ENCODE results near the gene PEMT. TPM values are rescaled to one million over a fixed set of nuclear protein-coding genes. Genes with fewer than 3 reads are reported as not detected.
"Not testable (repeated sequence)": the region's sequence is repeated elsewhere in the genome, so short reads cannot be mapped to it uniquely, and the experiment has no call there.

The PEMT gene
- total RNA-seq, 1 experiment from 2014 or later = 69.8 TPM

DNA sequence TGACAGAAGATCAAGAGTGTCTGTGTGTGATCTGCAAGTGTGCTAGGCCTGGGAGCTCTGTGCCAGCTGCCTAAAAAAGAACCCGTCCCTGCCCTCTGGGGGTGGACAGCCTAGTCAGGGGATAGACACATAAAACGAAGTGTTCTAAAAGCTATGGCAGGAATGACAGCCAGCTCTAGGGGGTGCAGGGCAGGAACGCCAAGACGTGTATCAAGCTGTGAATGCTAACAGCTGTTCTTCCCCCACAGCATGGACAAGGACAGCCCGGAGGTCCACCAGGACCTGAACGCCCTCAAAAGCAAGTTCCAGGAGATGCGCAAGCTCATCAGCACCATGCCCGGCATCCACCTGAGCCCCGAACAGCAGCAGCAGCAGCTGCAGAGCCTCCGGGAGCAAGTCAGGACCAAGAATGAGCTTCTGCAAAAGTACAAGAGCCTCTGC lies 100.5 kb downstream of the PEMT start:
- DNase-seq = no peak
- no peaks in the 10 kb centered on the region for H3K27me3 ChIP-seq (ENCODE audit: low read length)
- 0 out of 2 replicates have a peak, but pooled peaks cover 10% of the 10 kb centered on the region for H4K20me1 ChIP-seq (ENCODE audit: insufficient read depth, low read depth, low read length)
- H3K36me3 ChIP-seq (ENCODE audit: insufficient read depth, low read length) = peaks cover 3% of the 10 kb centered on the region; the same call in 1 of the 2 replicates
- no peak overlapping the region for H2AFZ ChIP-seq (ENCODE audit: low read length)
- H3K4me1 ChIP-seq (ENCODE audit: low read length) = no peaks in the 10 kb centered on the region
- no peaks in the 10 kb centered on the region for H3K9me2 ChIP-seq (replicated peaks; ENCODE audit: insufficient read depth, low read length)
- no peaks in the 10 kb centered on the region for H3K9me3 ChIP-seq (ENCODE audit: low read length)
- no peak overlapping the region for H3K27ac ChIP-seq (ENCODE audit: low read length)
- no peak overlapping the region for H3K4me2 ChIP-seq (ENCODE audit: low read depth, low read length, poor library complexity, severe bottlenecking)
- H3K79me2 ChIP-seq (ENCODE audit: low read length) = peaks cover 24% of the 10 kb centered on the region
- H3K9ac ChIP-seq (ENCODE audit: low read length) = no peak overlapping the region
- no peak overlapping the region for H3K4me3 ChIP-seq (ENCODE audit: low read length)

DNA sequence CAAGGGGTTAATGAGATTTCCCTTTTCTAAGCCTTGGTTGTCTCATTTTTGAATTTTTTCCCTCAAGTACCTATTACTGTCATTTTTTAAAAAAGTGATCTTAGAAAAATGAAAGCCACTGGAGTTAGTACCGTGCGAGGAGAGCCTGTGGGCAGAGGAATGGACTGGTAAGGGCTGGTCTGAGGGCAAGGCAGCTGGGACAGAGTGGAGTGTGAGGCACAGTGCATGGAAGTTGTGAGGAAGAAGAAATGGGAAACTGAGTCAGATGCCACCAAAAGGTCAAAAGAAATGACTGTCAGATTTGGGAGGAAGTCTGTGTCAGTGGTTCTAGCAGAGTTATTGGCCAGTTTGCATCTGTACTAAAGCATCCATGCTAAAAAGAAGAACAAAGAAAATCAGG lies 103.5 kb downstream of the PEMT start:
- H3K9me3 ChIP-seq (ENCODE audit: low read length) = no peaks in the 10 kb centered on the region

DNA sequence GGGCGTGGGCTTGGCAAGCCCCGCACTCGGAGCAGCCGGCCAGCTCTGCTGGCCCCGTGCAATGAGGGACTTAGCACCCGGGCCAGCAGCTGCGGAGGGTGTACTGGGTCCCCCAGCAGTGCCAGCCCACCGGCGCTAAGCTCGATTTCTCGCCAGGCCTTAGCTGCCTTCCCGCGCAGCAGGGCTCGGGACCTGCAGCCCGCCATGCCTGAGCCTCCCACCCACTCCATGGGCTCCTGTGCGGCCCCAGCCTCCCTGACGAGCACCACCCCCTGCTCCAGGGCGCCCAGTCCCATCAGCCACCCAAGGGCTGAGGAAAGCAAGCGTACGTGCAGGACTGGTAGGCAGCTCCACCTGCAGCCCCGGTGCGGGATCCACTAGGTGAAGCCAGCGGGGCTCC lies 105.1 kb downstream of the PEMT start:
- H3K27ac ChIP-seq (ENCODE audit: low read length); H3K9me3 ChIP-seq (ENCODE audit: low read length); DNase-seq; H3K9ac ChIP-seq (ENCODE audit: low read length); H3K4me3 ChIP-seq (ENCODE audit: low read length); H3K4me2 ChIP-seq (ENCODE audit: low read depth, low read length, poor library complexity, severe bottlenecking); H3K9me2 ChIP-seq (replicated peaks; ENCODE audit: insufficient read depth, low read length); H3K27me3 ChIP-seq (ENCODE audit: low read length); H2AFZ ChIP-seq (ENCODE audit: low read length); H3K4me1 ChIP-seq (ENCODE audit: low read length): not testable (repeated sequence)
- Histone ChIP-seq H4K20me1 (ENCODE audit: insufficient read depth, low read depth, low read length) (peaks cover 14% of the 10 kb centered on the region; the same call in 1 of the 2 replicates), H3K79me2 (ENCODE audit: low read length) (peaks cover 69% of the 10 kb centered on the region), H3K36me3 (ENCODE audit: insufficient read depth, low read length) (peaks cover 10% of the 10 kb centered on the region; the same call in 1 of the 2 replicates)

More for the DNA sequence above, 103.5 kb downstream of the PEMT start:
- H3K4me1 ChIP-seq (ENCODE audit: low read length) = no peaks in the 10 kb centered on the region
- no peaks in the 10 kb centered on the region for H3K27me3 ChIP-seq (ENCODE audit: low read length)
- no peaks in the 10 kb centered on the region for H3K9me2 ChIP-seq (replicated peaks; ENCODE audit: insufficient read depth, low read length)
- no peak overlapping the region for H3K4me3 ChIP-seq (ENCODE audit: low read length)
- H3K36me3 ChIP-seq (ENCODE audit: insufficient read depth, low read length) = peaks cover 3% of the 10 kb centered on the region; the same call in 1 of the 2 replicates
- no peak for DNase-seq
- no peak overlapping the region for H3K4me2 ChIP-seq (ENCODE audit: low read depth, low read length, poor library complexity, severe bottlenecking)
- peaks cover 53% of the 10 kb centered on the region for H3K79me2 ChIP-seq (ENCODE audit: low read length)
- no peak overlapping the region for H3K27ac ChIP-seq (ENCODE audit: low read length)
- no peak overlapping the region for H3K9ac ChIP-seq (ENCODE audit: low read length)
- H4K20me1 ChIP-seq (ENCODE audit: insufficient read depth, low read depth, low read length) = peaks cover 14% of the 10 kb centered on the region; the same call in 1 of the 2 replicates
- no peak overlapping the region for H2AFZ ChIP-seq (ENCODE audit: low read length)

DNA sequence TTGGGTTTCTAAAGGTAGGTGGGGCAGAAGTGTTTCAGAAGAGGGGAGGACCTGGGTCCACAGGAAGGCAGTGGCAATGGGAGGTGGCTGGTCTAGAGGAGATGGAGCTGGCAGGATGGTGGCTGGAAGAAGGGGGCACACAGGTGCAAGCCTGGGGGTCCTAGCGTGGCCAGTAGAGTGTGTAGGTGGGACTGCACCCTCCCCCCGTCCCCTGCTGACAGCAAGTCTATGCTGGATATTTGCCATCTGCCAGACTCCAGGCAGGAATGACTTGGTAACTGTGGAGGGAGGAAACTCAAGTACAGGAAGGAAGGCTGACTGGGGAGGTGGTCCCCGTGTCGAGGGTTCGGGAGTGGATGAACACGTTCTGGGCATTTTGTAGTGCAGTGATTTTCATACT lies 106.1 kb downstream of the PEMT start:
- Histone ChIP-seq H3K36me3 (ENCODE audit: insufficient read depth, low read length) (peaks cover 14% of the 10 kb centered on the region; the same call in 1 of the 2 replicates), H3K27me3 (ENCODE audit: low read length) (no peaks in the 10 kb centered on the region), H3K9ac (ENCODE audit: low read length) (no peak overlapping the region), H3K27ac (ENCODE audit: low read length) (no peak overlapping the region), H3K4me2 (ENCODE audit: low read depth, low read length, poor library complexity, severe bottlenecking) (no peak overlapping the region), H3K4me3 (ENCODE audit: low read length) (no peak overlapping the region), H2AFZ (ENCODE audit: low read length) (no peak overlapping the region), H3K9me2 (replicated peaks; ENCODE audit: insufficient read depth, low read length) (no peaks in the 10 kb centered on the region), H3K4me1 (ENCODE audit: low read length) (peaks cover 8% of the 10 kb centered on the region), H3K79me2 (ENCODE audit: low read length) (peaks cover 73% of the 10 kb centered on the region), H3K9me3 (ENCODE audit: low read length) (no peaks in the 10 kb centered on the region), H4K20me1 (ENCODE audit: insufficient read depth, low read depth, low read length) (peaks cover 10% of the 10 kb centered on the region; the same call in 1 of the 2 replicates)
- DNase-seq = no peak

DNA sequence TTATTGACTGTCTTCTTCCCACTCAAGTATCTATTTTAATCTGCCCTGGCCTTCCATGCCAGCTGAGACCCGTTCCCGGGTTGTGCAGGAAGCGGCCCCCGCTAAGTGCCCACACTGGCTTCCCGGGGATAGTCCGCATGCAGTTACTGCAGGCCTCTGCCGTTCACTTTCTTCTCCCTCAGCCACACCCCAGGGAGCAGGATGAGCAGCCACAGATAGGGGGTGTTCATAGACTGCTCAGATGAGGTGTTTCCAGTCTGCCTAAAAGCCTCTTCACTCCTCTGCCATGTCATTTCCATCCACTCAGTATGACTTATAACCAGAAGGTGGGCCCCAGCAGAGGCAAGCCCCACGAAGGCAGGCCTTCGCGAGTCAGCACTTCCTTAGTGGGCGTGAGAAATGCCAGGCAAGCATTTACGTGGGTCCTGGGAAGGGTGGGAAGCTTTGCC lies 107.0 kb downstream of the PEMT start:
- Histone ChIP-seq H3K27ac (ENCODE audit: low read length) (no peak overlapping the region), H3K79me2 (ENCODE audit: low read length) (peaks cover 80% of the 10 kb centered on the region), H3K4me1 (ENCODE audit: low read length) (peaks cover 17% of the 10 kb centered on the region), H4K20me1 (ENCODE audit: insufficient read depth, low read depth, low read length) (peaks cover 6% of the 10 kb centered on the region; the same call in 1 of the 2 replicates), H3K27me3 (ENCODE audit: low read length) (no peaks in the 10 kb centered on the region), H3K4me2 (ENCODE audit: low read depth, low read length, poor library complexity, severe bottlenecking) (no peak overlapping the region), H3K9me2 (replicated peaks; ENCODE audit: insufficient read depth, low read length) (no peaks in the 10 kb centered on the region), H3K4me3 (ENCODE audit: low read length) (no peak overlapping the region), H3K36me3 (ENCODE audit: insufficient read depth, low read length) (peaks cover 15% of the 10 kb centered on the region; the same call in 1 of the 2 replicates), H3K9me3 (ENCODE audit: low read length) (no peaks in the 10 kb centered on the region), H3K9ac (ENCODE audit: low read length) (no peak overlapping the region), H2AFZ (ENCODE audit: low read length) (no peak overlapping the region)
- no peak for DNase-seq

DNA sequence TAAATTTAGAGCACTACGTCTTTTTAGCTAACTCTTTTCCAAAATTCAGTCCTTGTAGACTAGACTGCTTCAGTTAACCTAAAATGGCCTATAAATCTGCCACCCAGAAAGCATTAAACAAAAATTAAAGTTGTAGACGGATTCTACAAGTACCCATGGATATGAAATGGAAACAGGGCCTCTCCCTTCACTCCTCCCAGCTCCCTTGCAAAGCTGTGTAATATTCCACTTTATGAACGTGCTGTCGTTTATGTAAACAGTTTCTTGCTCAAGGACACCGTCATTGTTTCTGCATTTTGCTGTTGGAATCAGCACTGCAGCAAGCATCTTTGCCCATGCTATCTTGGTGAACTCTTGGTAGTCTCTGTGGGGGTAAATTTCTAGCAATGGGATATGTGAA lies 109.6 kb downstream of the PEMT start:
- DNase-seq = no peak
- Histone ChIP-seq H3K36me3 (ENCODE audit: insufficient read depth, low read length) (peaks cover 18% of the 10 kb centered on the region; the same call in 1 of the 2 replicates), H3K27me3 (ENCODE audit: low read length) (no peaks in the 10 kb centered on the region), H4K20me1 (ENCODE audit: insufficient read depth, low read depth, low read length) (peaks cover 5% of the 10 kb centered on the region), H3K4me2 (ENCODE audit: low read depth, low read length, poor library complexity, severe bottlenecking) (no peak overlapping the region), H3K9ac (ENCODE audit: low read length) (no peak overlapping the region), H3K9me2 (replicated peaks; ENCODE audit: insufficient read depth, low read length) (no peaks in the 10 kb centered on the region), H3K4me3 (ENCODE audit: low read length) (no peak overlapping the region), H3K79me2 (ENCODE audit: low read length) (peaks cover 90% of the 10 kb centered on the region), H3K9me3 (ENCODE audit: low read length) (no peaks in the 10 kb centered on the region), H3K4me1 (ENCODE audit: low read length) (peaks cover 36% of the 10 kb centered on the region), H2AFZ (ENCODE audit: low read length) (no peak overlapping the region), H3K27ac (ENCODE audit: low read length) (no peak overlapping the region)

DNA sequence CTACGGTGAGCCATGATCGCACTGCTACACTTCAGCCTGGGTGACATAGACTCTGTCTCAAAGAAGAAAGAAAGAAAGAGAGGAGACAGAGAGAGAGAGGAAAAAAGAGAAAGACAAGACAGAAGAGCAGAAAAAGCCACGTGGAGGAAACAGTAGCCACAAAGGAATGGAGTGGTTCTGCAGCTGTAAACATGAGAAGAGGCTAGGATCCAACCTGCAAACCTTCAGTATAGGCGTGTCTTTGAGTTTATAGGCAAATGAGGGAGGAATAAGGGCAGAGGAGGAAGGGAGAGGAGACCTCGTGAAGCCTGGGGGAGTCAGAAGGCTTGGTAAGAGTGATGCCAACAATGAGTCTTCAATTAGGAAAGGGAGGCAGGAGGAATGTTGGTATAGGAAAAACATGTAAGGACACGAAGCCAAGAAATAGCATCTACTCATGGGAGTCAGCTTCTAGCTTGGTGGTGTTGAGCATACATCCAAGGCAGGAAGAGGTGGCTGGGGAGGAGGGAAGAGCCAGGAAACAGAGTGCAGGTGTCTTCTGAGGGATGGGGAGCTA lies 110.8 kb downstream of the PEMT start:
- Histone ChIP-seq H3K4me1 (ENCODE audit: low read length) (peaks cover 36% of the 10 kb centered on the region), H3K9me3 (ENCODE audit: low read length) (no peaks in the 10 kb centered on the region), H3K36me3 (ENCODE audit: insufficient read depth, low read length) (peaks cover 18% of the 10 kb centered on the region; the same call in 1 of the 2 replicates), H3K4me2 (ENCODE audit: low read depth, low read length, poor library complexity, severe bottlenecking) (no peak overlapping the region), H3K4me3 (ENCODE audit: low read length) (no peak overlapping the region), H3K9me2 (replicated peaks; ENCODE audit: insufficient read depth, low read length) (no peaks in the 10 kb centered on the region), H3K27me3 (ENCODE audit: low read length) (no peaks in the 10 kb centered on the region), H4K20me1 (ENCODE audit: insufficient read depth, low read depth, low read length) (peaks cover 5% of the 10 kb centered on the region), H2AFZ (ENCODE audit: low read length) (no peak overlapping the region), H3K9ac (ENCODE audit: low read length) (no peak overlapping the region), H3K79me2 (ENCODE audit: low read length) (peaks cover 88% of the 10 kb centered on the region), H3K27ac (ENCODE audit: low read length) (no peak overlapping the region)
- DNase-seq = no peak

DNA sequence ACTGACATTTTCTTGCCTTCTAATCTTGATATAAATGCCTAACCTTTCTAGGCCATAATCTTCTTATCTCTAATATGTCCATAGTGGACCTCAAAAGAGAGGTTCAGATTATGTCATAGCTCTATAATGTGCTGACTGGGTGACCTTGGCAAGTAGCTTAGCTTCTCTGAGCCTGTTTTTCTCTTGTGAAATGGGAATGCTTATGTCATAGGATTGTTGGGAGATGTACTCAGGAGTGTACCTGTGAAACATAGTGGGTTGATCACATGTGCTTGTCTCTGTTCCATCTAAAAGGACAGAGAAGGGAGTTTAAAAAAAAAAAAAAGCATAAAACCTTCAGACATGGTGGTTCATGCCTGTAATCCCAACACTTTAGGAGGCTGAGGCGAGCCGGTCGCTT lies 112.3 kb downstream of the PEMT start:
- Histone ChIP-seq H3K4me3 (ENCODE audit: low read length) (peak overlapping the region; percentile 1; the same call in 1 of the 2 replicates), H3K9ac (ENCODE audit: low read length) (no peak overlapping the region), H3K36me3 (ENCODE audit: insufficient read depth, low read length) (peaks cover 18% of the 10 kb centered on the region; the same call in 1 of the 2 replicates), H3K27me3 (ENCODE audit: low read length) (no peaks in the 10 kb centered on the region), H3K9me2 (replicated peaks; ENCODE audit: insufficient read depth, low read length) (no peaks in the 10 kb centered on the region), H3K9me3 (ENCODE audit: low read length) (no peaks in the 10 kb centered on the region), H3K4me1 (ENCODE audit: low read length) (peaks cover 36% of the 10 kb centered on the region), H2AFZ (ENCODE audit: low read length) (no peak overlapping the region), H3K4me2 (ENCODE audit: low read depth, low read length, poor library complexity, severe bottlenecking) (peak overlapping the region; percentile 93), H4K20me1 (ENCODE audit: insufficient read depth, low read depth, low read length) (no peaks in the 10 kb centered on the region; the same call in 1 of the 2 replicates), H3K27ac (ENCODE audit: low read length) (no peak overlapping the region), H3K79me2 (ENCODE audit: low read length) (peaks cover 73% of the 10 kb centered on the region)
- DNase-seq = no peak

Data from Karpas-422 (cell line).